ENCODE data around the gene ISG20L2.

- TF ChIP-seq TEAD4 (IDR thresholded peaks at IDR 0.05) (no peak), TAF1 (IDR thresholded peaks at IDR 0.05; ENCODE audit: low read depth) (no peak), USF1 (IDR thresholded peaks at IDR 0.05) (no peak), RAD21 (IDR thresholded peaks at IDR 0.05; ENCODE audit: low read depth) (no peak)
These were observed 17.3 kb upstream of the ISG20L2 start for GRCh38 chr1:156745881-156746280.

Data from Ishikawa (cell line).